ENCODE data around the gene OR56A4.

Gene OR56A4, protein sequence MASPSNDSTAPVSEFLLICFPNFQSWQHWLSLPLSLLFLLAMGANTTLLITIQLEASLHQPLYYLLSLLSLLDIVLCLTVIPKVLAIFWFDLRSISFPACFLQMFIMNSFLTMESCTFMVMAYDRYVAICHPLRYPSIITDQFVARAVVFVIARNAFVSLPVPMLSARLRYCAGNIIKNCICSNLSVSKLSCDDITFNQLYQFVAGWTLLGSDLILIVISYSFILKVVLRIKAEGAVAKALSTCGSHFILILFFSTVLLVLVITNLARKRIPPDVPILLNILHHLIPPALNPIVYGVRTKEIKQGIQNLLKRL

DNA sequence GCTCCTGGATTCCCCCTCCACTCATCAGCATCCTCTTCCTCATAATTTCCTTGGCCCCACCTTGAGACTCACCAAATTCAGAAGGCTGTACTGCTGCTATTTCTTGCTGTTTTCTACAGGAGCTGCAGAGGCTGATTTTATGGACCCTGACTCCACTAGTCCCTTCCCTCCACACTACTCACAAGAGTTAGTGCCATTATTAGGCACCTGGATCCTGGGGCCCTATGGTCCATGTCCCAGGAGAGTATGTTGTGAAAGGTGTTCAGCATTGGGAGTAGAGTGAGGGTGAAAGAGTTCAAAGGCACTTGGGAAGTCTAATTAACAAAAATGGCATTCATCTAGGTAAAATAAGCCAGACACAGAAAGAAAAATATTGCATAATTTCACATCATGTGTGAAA lies at the start of gene OR56A4:
TSS of gene OR56A4 (minus strand) at position 101 of the 400 bp plus-strand sequence. CDS start 3,954 bp downstream, outside the sequence.
- TF ChIP-seq, protein P1, sequence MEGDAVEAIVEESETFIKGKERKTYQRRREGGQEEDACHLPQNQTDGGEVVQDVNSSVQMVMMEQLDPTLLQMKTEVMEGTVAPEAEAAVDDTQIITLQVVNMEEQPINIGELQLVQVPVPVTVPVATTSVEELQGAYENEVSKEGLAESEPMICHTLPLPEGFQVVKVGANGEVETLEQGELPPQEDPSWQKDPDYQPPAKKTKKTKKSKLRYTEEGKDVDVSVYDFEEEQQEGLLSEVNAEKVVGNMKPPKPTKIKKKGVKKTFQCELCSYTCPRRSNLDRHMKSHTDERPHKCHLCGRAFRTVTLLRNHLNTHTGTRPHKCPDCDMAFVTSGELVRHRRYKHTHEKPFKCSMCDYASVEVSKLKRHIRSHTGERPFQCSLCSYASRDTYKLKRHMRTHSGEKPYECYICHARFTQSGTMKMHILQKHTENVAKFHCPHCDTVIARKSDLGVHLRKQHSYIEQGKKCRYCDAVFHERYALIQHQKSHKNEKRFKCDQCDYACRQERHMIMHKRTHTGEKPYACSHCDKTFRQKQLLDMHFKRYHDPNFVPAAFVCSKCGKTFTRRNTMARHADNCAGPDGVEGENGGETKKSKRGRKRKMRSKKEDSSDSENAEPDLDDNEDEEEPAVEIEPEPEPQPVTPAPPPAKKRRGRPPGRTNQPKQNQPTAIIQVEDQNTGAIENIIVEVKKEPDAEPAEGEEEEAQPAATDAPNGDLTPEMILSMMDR (conservative IDR thresholded peaks at IDR 0.05; ENCODE audit: control insufficient read depth, insufficient read depth, low read depth, low read length) = no peak
- no peak for DNase-seq (ENCODE audit: low read depth)
- H3K4me3 ChIP-seq (ENCODE audit: control insufficient read depth, low read depth, low read length) = no peak within 1 kb of the TSS

DNA sequence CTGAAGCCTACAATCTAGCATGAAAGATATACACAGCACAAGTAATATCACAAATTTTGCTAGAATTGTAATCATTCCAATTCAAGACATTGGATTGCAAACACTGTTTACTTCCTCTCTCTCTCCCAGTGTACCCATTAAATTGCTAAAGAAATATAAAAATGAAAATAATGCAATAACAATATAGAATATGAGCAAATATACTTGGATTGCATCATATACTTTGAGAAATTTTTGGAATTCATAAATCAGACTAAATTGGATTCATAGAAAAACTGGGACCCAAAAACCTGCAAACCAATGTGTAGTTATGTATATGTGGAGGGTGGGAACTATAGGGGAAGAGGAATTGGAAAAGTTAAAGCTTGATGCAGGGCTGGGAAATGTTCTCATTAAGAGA lies 48.8 kb upstream of the OR56A4 start:
- TF ChIP-seq, protein P1 (conservative IDR thresholded peaks at IDR 0.05; ENCODE audit: control insufficient read depth, insufficient read depth, low read depth, low read length) = no peak
- no peak for DNase-seq (ENCODE audit: low read depth)

DNA sequence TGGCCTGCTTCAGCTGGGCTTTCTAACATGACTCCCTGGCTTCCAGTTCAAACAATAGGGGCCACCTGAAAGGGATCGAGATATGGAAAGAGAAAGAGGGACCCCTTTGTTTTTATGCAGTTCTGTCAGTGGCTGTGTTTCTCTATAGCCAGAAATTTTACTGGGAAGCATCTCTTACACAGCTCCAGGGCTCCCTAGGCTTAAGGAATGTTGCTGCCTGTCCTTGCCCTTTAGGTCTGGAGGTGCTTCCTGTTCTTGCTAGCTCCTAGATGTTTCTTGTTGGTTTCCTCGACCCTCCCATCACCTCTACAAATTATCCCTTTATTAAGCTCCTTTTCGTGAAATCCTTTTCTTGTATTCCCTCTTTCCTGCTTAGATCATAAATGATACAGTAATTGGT lies 45.6 kb upstream of the OR56A4 start:
- TF ChIP-seq, protein P1 (conservative IDR thresholded peaks at IDR 0.05; ENCODE audit: control insufficient read depth, insufficient read depth, low read depth, low read length) = no peak

More for the DNA sequence above, 48.8 kb upstream of the OR56A4 start:
- no peak overlapping the region for H3K4me3 ChIP-seq (ENCODE audit: control insufficient read depth, low read depth, low read length)

DNA sequence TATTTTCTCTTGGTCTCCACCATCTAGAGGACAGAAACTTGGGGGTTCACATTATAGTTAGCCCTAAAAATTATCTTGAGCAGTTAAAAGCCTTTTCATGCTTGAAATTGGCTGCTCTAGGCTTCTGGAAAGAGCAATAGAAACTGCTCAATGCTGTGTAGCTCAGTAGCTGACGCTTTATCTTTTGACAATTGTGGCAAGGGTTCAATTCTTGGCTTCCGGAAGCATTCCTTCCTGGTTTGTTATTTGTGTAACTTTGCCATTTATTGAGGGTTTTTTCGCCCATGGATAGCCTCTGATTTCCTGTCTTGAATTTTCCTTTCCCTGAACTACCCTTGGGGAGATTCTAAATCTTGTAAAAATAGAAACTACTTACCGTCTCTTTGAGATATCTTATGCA lies 34.1 kb upstream of the OR56A4 start:
- H3K4me3 ChIP-seq (ENCODE audit: control insufficient read depth, low read depth, low read length) = no peak overlapping the region
- DNase-seq (ENCODE audit: low read depth) = no peak
- TF ChIP-seq, protein P1 (conservative IDR thresholded peaks at IDR 0.05; ENCODE audit: control insufficient read depth, insufficient read depth, low read depth, low read length) = no peak

More for the DNA sequence above, 45.6 kb upstream of the OR56A4 start:
- H3K4me3 ChIP-seq (ENCODE audit: control insufficient read depth, low read depth, low read length) = no peak overlapping the region
- DNase-seq (ENCODE audit: low read depth) = no peak

DNA sequence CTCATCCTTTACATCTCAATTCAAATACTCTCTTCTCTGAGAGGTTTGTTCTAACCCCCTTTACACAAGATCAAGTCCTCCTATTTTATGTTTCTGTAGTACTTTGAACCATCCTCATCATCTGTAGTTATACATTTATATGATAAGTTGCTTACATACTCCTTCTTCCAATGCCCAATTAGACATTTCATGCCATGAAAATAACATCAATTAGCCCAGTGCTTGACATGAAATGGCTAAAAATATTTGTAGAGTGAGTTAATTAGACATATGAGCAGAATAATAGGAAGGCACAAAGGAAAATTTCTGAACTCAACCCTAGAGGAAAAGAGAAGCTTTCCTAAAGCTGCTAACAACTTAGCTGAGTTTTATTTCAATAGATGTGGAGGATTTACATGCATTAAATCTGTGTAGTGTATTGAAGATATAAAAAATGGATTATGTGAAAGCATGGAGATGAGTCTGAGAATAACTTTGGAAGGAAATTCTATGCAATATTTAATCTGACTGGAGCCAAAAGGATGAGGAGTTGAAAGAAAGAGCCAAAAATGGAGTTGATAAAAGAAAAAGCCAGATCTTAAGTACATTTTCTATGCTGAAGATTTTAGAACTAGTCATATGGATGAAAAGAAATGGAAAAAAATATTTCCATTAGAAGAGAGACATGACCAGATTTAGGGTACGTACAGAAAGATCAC lies 24.1 kb upstream of the OR56A4 start, which contains the start of gene OR56A1:
TSS of gene OR56A1 (minus strand) at position 51 of the 698 bp plus-strand sequence. CDS start 3,066 bp downstream, outside the sequence.
- H3K4me3 ChIP-seq (ENCODE audit: control insufficient read depth, low read depth, low read length) = no peak within 1 kb of the TSS
- DNase-seq (ENCODE audit: low read depth) = no peak
- TF ChIP-seq, protein P1 (conservative IDR thresholded peaks at IDR 0.05; ENCODE audit: control insufficient read depth, insufficient read depth, low read depth, low read length) = no peak

DNA sequence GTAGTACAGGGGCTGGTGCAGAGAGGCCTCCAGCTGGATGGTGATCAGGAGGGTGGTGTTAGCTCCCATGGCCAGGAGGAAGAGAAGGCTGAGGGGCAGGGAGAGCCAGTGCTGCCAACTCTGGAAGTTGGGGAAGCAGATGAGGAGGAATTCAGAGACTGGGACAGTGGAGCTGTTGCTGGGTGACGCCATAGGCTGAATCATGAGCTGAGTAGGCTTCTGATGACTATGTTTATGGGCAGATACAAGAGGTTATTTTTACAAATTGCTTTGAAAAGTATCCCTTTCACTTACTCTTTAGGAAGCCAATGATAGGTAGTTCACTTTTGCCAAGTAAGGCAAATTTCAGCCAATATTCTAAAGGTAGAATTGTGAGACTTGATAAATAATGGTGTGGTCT lies 20.8 kb upstream of the OR56A4 start:
- DNase-seq (ENCODE audit: low read depth) = peak; percentile 12
- TF ChIP-seq, protein P1 (conservative IDR thresholded peaks at IDR 0.05; ENCODE audit: control insufficient read depth, insufficient read depth, low read depth, low read length) = no peak
- no peak overlapping the region for H3K4me3 ChIP-seq (ENCODE audit: control insufficient read depth, low read depth, low read length)
